ENCODE measurements around the gene CYTH3. TPM values are rescaled to one million over a fixed set of nuclear protein-coding genes. Genes with fewer than 3 reads are reported as not detected.

CYTH3 gene
- total and polyA plus RNA-seq, 9 of the 15 experiments (the other 6 are each of a cell fraction or from before 2014, with no cell fraction given) = 0.25 to 15.2 (median 11.4) TPM

- ATAC-seq (no peak), FAIRE-seq (no peak), DNase-seq (ENCODE audit: extremely low read depth in 1 of 4, low spot score in 3 of 4) (no peak)
- Histone ChIP-seq H3K4me3 (no peak overlapping the region), H3K27ac (ENCODE audit: extremely low read depth, low read depth, low read length) (no peak overlapping the region), H3K36me3 (ENCODE audit: control insufficient read depth, insufficient read depth, low read length) (no peaks in the 10 kb centered on the region), H3K9ac (ENCODE audit: insufficient read depth in 1 of 2, low read depth in 2 of 2, low read length in 2 of 2) (no peak overlapping the region), H2AFZ (ENCODE audit: low read depth, low read length) (no peak overlapping the region), H4K20me1 (replicated peaks; ENCODE audit: control insufficient read depth, insufficient read depth, low read length) (no peaks in the 10 kb centered on the region), H3K4me1 (replicated peaks in 1 of 2; ENCODE audit: control insufficient read depth in 2 of 2, insufficient read depth in 2 of 2, low read length in 2 of 2) (peaks cover 7 to 8% of the 10 kb centered on the region in 2 experiments; a peak in 3 of 5 replicates), H3K9me1 (ENCODE audit: control insufficient read depth, insufficient read depth, low read length) (no peaks in the 10 kb centered on the region), H3K9me3 (replicated peaks; ENCODE audit: control insufficient read depth, insufficient read depth, low read depth, low read length) (no peaks in the 10 kb centered on the region), H3K79me2 (ENCODE audit: control insufficient read depth, insufficient read depth, low read length) (no peaks in the 10 kb centered on the region), H3K27me3 (ENCODE audit: control insufficient read depth in 2 of 2, insufficient read depth in 2 of 2, low read length in 2 of 2) (no peaks in the 10 kb centered on the region), H3K4me2 (ENCODE audit: insufficient read depth, low read length) (no peak overlapping the region)
- TF ChIP-seq SETDB1 (IDR thresholded peaks at IDR 0.05; ENCODE audit: low read length) (no peak), CTBP1 (IDR thresholded peaks at IDR 0.05; ENCODE audit: borderline replicate concordance) (no peak), GTF2E2 (tag; IDR thresholded peaks at IDR 0.05) (no peak), DACH1 (IDR thresholded peaks at IDR 0.05; ENCODE audit: partially characterized antibody) (no peak), ZNF175 (CRISPR knock-in tag; IDR thresholded peaks at IDR 0.05; ENCODE audit: low read depth) (no peak), TAF1 (IDR thresholded peaks at IDR 0.05; ENCODE audit: control insufficient read depth, extremely low read depth, insufficient read depth, low read length, severe bottlenecking) (no peak), ETS2 (tag; IDR thresholded peaks at IDR 0.05; ENCODE audit: borderline replicate concordance, poor library complexity, severe bottlenecking) (no peak), NR2F6 (CRISPR knock-in tag; IDR thresholded peaks at IDR 0.05) (no peak), L3MBTL2 (IDR thresholded peaks at IDR 0.05) (no peak), U2AF2 (optimal IDR thresholded peaks at IDR 0.05; ENCODE audit: low read depth, low read length) (no peak), PHB (CRISPR knock-in tag; IDR thresholded peaks at IDR 0.05) (no peak)
- TF ChIP-seq, protein P1, sequence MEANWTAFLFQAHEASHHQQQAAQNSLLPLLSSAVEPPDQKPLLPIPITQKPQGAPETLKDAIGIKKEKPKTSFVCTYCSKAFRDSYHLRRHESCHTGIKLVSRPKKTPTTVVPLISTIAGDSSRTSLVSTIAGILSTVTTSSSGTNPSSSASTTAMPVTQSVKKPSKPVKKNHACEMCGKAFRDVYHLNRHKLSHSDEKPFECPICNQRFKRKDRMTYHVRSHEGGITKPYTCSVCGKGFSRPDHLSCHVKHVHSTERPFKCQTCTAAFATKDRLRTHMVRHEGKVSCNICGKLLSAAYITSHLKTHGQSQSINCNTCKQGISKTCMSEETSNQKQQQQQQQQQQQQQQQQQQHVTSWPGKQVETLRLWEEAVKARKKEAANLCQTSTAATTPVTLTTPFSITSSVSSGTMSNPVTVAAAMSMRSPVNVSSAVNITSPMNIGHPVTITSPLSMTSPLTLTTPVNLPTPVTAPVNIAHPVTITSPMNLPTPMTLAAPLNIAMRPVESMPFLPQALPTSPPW (CRISPR knock-in tag; IDR thresholded peaks at IDR 0.05) = no peak
- TF ChIP-seq, protein P2, sequence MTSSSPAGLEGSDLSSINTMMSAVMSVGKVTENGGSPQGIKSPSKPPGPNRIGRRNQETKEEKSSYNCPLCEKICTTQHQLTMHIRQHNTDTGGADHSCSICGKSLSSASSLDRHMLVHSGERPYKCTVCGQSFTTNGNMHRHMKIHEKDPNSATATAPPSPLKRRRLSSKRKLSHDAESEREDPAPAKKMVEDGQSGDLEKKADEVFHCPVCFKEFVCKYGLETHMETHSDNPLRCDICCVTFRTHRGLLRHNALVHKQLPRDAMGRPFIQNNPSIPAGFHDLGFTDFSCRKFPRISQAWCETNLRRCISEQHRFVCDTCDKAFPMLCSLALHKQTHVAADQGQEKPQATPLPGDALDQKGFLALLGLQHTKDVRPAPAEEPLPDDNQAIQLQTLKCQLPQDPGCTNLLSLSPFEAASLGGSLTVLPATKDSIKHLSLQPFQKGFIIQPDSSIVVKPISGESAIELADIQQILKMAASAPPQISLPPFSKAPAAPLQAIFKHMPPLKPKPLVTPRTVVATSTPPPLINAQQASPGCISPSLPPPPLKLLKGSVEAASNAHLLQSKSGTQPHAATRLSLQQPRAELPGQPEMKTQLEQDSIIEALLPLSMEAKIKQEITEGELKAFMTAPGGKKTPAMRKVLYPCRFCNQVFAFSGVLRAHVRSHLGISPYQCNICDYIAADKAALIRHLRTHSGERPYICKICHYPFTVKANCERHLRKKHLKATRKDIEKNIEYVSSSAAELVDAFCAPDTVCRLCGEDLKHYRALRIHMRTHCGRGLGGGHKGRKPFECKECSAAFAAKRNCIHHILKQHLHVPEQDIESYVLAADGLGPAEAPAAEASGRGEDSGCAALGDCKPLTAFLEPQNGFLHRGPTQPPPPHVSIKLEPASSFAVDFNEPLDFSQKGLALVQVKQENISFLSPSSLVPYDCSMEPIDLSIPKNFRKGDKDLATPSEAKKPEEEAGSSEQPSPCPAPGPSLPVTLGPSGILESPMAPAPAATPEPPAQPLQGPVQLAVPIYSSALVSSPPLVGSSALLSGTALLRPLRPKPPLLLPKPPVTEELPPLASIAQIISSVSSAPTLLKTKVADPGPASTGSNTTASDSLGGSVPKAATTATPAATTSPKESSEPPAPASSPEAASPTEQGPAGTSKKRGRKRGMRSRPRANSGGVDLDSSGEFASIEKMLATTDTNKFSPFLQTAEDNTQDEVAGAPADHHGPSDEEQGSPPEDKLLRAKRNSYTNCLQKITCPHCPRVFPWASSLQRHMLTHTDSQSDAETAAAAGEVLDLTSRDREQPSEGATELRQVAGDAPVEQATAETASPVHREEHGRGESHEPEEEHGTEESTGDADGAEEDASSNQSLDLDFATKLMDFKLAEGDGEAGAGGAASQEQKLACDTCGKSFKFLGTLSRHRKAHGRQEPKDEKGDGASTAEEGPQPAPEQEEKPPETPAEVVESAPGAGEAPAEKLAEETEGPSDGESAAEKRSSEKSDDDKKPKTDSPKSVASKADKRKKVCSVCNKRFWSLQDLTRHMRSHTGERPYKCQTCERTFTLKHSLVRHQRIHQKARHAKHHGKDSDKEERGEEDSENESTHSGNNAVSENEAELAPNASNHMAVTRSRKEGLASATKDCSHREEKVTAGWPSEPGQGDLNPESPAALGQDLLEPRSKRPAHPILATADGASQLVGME (CRISPR knock-in tag; IDR thresholded peaks at IDR 0.05) = no peak
- intact Hi-C loops (cut with micrococcal nuclease) = no loop called here
- ChIA-PET POLR2A (interaction anchor here (1.2 kb wide), 1 partner anchor 11 kb away, joined by 4 read pairs; no protein-coding TSS in a partner anchor), CTCF (ENCODE audit: low intra/inter-chr PET ratio) (no interaction called here)
- in situ Hi-C loops (cut with MboI) = no loop called here
- WGBS (ENCODE audit: insufficient coverage, low coverage, missing lambda C conversion rate) = 57% methylated on average over 6 of the region's 6 CpGs
- no TSS peak for BruUV-seq (replicated peaks)
Measured at GRCh38 chr7:6294839-6295238, 22.4 kb upstream of the CYTH3 start.

Measured in K562 (cell line).